Hematopoietic multipotent progenitor cell (in vitro differentiated cells): ENCODE results near the gene SLC10A2. TPM values are rescaled to one million over a fixed set of nuclear protein-coding genes. Genes with fewer than 3 reads are reported as not detected.

Source experiments
- total RNA-seq: library from RNA; depleted of rRNA; stranded (reverse); fragments of >200 nt; gene quantifications from one replicate; pipeline ENCODE4 v1.2.3, GENCODE V29; 2012

The SLC10A2 gene
- total RNA-seq, 1 donor, result not detected

Other genes starting within 250 kb of the SLC10A2 start
- gene ERCC5, start 220.4 kb downstream of the SLC10A2 start, total RNA-seq, result 38.5 TPM